Duodenal mucosa (tissue), 2 donors: Measurements from ENCODE around the gene DENND1A.

Source experiments
- H3K27ac ChIP-seq: one replicate; pipeline ENCODE4 v1.7.0; 2013; ENCODE audit warnings: low read depth, low read length
- H3K27me3 ChIP-seq, 2 donors: one replicate each; pipeline ENCODE4 v1.7.0; 2013; ENCODE audit warnings: low read length in 2 of 2, control low read depth in 1 of 2; ENCODE audit not compliant: insufficient read depth in 2 of 2, control insufficient read depth in 1 of 2
- H3K36me3 ChIP-seq, 2 donors: one replicate each; pipeline ENCODE4 v1.7.0; 2013; ENCODE audit warnings: low read length in 2 of 2, control low read depth in 1 of 2; ENCODE audit not compliant: insufficient read depth in 2 of 2, control insufficient read depth in 1 of 2
- H3K4me1 ChIP-seq, 2 donors: one replicate each; pipeline ENCODE4 v1.7.0; 2013; ENCODE audit warnings: low read length in 2 of 2, control low read depth in 1 of 2; ENCODE audit not compliant: insufficient read depth in 2 of 2, control insufficient read depth in 1 of 2
- H3K4me3 ChIP-seq, 2 donors: one replicate each; pipeline ENCODE4 v1.7.0; 2013; ENCODE audit warnings: low read length in 2 of 2, low read depth in 1 of 2
- H3K9ac ChIP-seq, 2 donors: one replicate each; pipeline ENCODE4 v1.7.0; 2013; ENCODE audit warnings: low read length in 2 of 2, low read depth in 1 of 2
- H3K9me3 ChIP-seq, 2 donors: one replicate each; pipeline ENCODE4 v1.7.0; 2013; ENCODE audit warnings: low read length in 2 of 2, control low read depth in 1 of 2; ENCODE audit not compliant: control insufficient read depth in 1 of 2

Gene DENND1A

GRCh38 chr9:123846966-123847365 lies 83.0 kb downstream of the DENND1A start:
- peaks cover 13 to 36% of the 10 kb centered on the region in 2 donors for H3K9me3 ChIP-seq
- no peak overlapping the region for H3K9ac ChIP-seq
- H3K27ac ChIP-seq, result no peak overlapping the region
- no peak overlapping the region for H3K4me3 ChIP-seq
- H3K27me3 ChIP-seq, result no peaks in the 10 kb centered on the region
- H3K4me1 ChIP-seq, result no peaks in the 10 kb centered on the region
- peaks cover 0 to 6% of the 10 kb centered on the region in 2 donors for H3K36me3 ChIP-seq

- Histone ChIP-seq H3K27ac (no peak overlapping the region), H3K27me3 (no peaks in the 10 kb centered on the region), H3K4me1 (no peaks in the 10 kb centered on the region), H3K9me3 (peaks cover 13 to 36% of the 10 kb centered on the region in 2 donors), H3K36me3 (peaks cover 0 to 6% of the 10 kb centered on the region in 2 donors), H3K9ac (no peak overlapping the region), H3K4me3 (no peak overlapping the region)
These were observed 86.2 kb downstream of the DENND1A start for GRCh38 chr9:123843703-123844102.

DNA sequence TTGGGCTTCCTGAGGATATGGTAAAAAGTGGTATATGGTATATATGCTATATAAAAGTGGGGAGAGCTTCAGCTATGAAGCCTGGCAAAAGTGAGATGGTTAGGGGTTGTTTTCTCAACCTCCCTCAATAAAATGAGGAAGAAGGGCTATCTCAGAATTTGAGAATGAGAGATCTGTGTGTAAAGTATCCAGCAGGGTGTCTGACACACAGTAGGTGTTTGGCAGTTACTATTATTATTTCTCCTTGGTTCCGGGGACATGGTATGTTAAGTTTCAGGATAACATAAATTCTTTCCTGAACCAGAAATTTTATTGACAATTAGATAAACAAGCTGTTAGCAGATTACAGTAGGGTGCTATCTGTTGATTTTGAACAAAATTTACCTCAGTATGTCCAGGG lies 94.1 kb downstream of the DENND1A start:
- Histone ChIP-seq H3K9ac (no peak overlapping the region), H3K27ac (no peak overlapping the region), H3K4me3 (no peak overlapping the region)

DNA sequence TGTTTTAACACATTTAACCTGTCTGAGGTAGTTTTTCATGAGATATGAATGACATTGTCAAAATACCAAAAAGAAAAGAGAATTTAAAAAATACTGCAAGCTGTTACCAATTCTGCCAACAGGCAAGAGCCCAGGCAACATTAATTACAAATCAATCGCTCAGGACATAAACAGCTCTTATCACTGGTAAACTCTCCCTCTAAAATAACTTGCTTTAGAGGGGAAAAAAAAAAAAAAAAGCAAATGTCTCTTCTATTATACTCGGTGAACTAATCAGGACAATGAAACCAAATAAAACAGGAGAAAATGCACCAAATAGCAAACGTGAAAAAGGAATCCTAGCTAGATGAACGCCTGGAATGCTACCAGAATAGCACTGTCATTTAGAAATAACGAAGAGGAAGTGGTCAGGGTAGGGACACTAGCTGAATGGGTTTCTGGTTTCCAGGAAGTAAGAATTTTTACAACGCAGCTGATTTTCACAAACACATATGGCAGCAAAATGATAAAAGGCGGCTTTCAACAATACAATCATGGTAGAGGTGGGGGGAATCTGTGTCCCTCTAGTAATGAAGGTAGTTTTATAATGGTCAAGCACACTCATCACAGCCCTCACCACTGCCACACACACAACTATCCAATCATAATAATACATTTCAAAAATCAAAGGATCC lies 94.9 kb downstream of the DENND1A start:
- H3K4me3 ChIP-seq, result peak overlapping the region in 1 of 2 donors; percentile 3

More for the DNA sequence above, 94.1 kb downstream of the DENND1A start:
- Histone ChIP-seq H3K9me3 (no peaks in the 10 kb centered on the region), H3K4me1 (no peaks in the 10 kb centered on the region), H3K27me3 (no peaks in the 10 kb centered on the region), H3K36me3 (no peaks in the 10 kb centered on the region)

DNA sequence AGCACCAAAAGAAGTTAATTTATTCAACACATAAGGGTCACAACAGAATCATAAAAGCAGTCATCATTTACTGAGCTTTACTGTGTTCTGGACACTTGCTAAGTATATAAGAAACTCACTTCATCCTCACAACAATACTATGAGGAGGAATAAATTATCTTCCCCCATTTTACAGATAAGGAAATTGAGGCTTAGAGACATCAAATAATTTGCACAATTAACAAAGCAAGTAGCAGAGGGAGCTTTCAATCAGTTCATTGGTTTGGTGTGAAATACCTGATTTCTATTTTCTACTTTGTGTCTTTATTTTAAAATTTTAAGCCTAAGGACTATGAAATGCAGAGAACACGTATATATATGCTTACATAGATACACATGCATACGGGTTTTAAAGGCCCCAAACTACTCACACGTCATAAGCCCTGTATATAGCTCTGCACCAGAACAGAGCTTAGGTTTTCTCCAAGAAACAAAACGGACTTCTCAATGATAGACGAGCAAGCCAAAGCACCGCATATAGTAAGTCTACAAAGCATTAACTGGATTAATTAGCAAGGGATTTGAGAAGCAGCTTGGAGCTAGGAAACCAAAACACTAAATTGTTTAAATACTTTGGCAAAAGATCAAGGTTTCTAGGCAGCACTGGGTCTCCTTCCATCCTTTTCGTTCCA lies 95.6 kb downstream of the DENND1A start:
- Histone ChIP-seq H3K4me3 (no peak overlapping the region), H3K36me3 (no peaks in the 10 kb centered on the region), H3K9me3 (peaks cover 0 to 4% of the 10 kb centered on the region in 2 donors), H3K27me3 (no peaks in the 10 kb centered on the region), H3K4me1 (no peaks in the 10 kb centered on the region), H3K9ac (no peak overlapping the region), H3K27ac (no peak overlapping the region)

More for the DNA sequence above, 94.9 kb downstream of the DENND1A start:
- H3K9me3 ChIP-seq, result no peaks in the 10 kb centered on the region
- H3K27me3 ChIP-seq, result no peaks in the 10 kb centered on the region
- H3K9ac ChIP-seq, result no peak overlapping the region
- no peaks in the 10 kb centered on the region for H3K4me1 ChIP-seq
- no peaks in the 10 kb centered on the region for H3K36me3 ChIP-seq
- H3K27ac ChIP-seq, result no peak overlapping the region

- Histone ChIP-seq H3K27me3 (no peaks in the 10 kb centered on the region), H3K4me3 (no peak overlapping the region), H3K9ac (no peak overlapping the region), H3K36me3 (no peaks in the 10 kb centered on the region), H3K4me1 (no peaks in the 10 kb centered on the region), H3K9me3 (peaks cover 5 to 17% of the 10 kb centered on the region in 2 donors), H3K27ac (no peak overlapping the region)
These were observed 96.9 kb downstream of the DENND1A start for GRCh38 chr9:123832858-123833650.

- H3K9ac ChIP-seq, result no peak overlapping the region
- no peak overlapping the region for H3K4me3 ChIP-seq
These were observed 97.8 kb downstream of the DENND1A start for GRCh38 chr9:123832176-123832575.

DNA sequence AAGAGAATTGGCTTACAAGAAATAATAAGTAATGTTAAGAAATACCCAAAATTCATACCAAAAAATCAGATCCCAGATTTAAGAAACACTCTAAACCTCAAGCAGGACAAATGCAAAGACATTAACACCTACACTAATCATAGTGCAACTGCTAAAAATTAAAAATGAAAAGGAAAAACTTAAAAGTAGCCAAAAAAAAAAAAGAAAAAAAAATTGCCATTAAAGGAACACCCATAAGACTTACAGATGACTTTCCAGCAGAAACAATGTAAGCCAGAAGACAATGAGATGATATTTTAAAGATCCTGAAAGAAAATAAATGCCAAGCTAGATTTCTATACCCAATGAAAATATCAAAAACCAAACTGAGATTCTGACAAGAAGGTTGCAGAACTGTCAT lies 101.5 kb downstream of the DENND1A start:
- Histone ChIP-seq H3K9me3 (peaks cover 8 to 24% of the 10 kb centered on the region in 2 donors), H3K4me3 (no peak overlapping the region), H3K36me3 (peaks cover 0 to 4% of the 10 kb centered on the region in 2 donors), H3K27ac (no peak overlapping the region), H3K27me3 (peaks cover 0 to 4% of the 10 kb centered on the region in 2 donors), H3K4me1 (no peaks in the 10 kb centered on the region), H3K9ac (no peak overlapping the region)

More at GRCh38 chr9:123832176-123832575, 97.8 kb downstream of the DENND1A start:
- Histone ChIP-seq H3K27ac (no peak overlapping the region), H3K4me1 (no peaks in the 10 kb centered on the region), H3K27me3 (no peaks in the 10 kb centered on the region), H3K36me3 (peaks cover 0 to 4% of the 10 kb centered on the region in 2 donors), H3K9me3 (peaks cover 8 to 24% of the 10 kb centered on the region in 2 donors)

DNA sequence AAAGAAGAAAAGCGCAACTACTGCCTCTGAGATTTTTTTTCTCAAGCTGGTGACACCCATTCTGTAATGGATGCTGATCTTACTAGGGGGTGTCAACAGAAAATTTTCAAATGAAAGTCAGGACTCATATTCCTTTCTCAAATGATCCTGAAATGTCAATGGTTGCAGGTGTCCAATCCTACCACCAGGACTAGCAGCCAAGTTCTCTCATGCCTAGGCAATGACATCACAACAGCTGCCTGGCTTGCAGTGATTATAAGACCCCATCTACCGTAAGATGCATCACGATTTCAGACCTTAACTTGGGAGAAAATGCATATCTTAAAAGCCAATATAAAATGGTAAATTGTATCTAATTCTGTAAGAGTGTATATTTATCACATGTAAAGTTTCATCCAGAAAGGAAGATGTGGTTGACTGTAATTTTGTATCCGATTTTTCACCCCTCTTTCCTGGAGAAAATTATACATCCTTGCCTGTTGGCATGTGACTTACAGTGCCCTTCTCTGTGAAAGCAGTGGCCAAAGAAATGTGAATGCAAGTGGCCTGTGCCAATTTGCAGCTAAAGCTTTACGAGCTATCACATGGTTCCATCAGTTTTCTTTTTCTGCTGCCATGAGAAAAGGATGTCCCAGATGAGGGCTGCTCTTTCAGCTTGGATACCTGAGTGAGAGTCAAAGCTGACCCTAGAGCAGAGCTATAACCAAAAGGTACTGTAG lies 104.4 kb downstream of the DENND1A start:
- Histone ChIP-seq H3K9ac (no peak overlapping the region), H3K4me3 (no peak overlapping the region), H3K27ac (no peak overlapping the region), H3K4me1 (peaks cover 5 to 6% of the 10 kb centered on the region in 2 donors), H3K9me3 (peaks cover 8 to 24% of the 10 kb centered on the region in 2 donors), H3K36me3 (peaks cover 0 to 4% of the 10 kb centered on the region in 2 donors), H3K27me3 (peaks cover 0 to 4% of the 10 kb centered on the region in 2 donors)
